Sigmoid colon (tissue), 7 donors: ENCODE measurements around the gene LIPK. TPM values are rescaled to one million over a fixed set of nuclear protein-coding genes. Genes with fewer than 3 reads are reported as not detected.
"Not testable (repeated sequence)": the region's sequence is repeated elsewhere in the genome, so short reads cannot be mapped to it uniquely, and the experiment has no call there.

Experiments used
- DNase-seq: peaks from one replicate; pipeline ENCODE4 v3.0.0-alpha.2; 2019
- H3K27ac ChIP-seq, 4 donors: fragments of 200-600 bp; sonication (generic); one replicate each; pipeline ENCODE4 v1.5.1; 2016 to 2019; ENCODE audit warnings: mild to moderate bottlenecking in 1 of 4
- H3K27me3 ChIP-seq, 3 donors: fragments of 200-600 bp; sonication (generic); one replicate each; pipeline ENCODE4 v1.5.1; 2019; ENCODE audit warnings: mild to moderate bottlenecking in 1 of 3
- H3K36me3 ChIP-seq, 4 donors: fragments of 200-600 bp; sonication (generic); one replicate each; pipeline ENCODE4 v1.5.1; 2016 to 2019
- H3K4me1 ChIP-seq, 4 donors: fragments of 200-600 bp; sonication (generic); one replicate each; pipeline ENCODE4 v1.5.1; 2017 to 2019
- H3K4me3 ChIP-seq, 4 donors: fragments of 200-600 bp; sonication (generic); one replicate each; pipeline ENCODE4 v1.5.1; 2017 to 2019; ENCODE audit warnings: mild to moderate bottlenecking in 2 of 4, moderate library complexity in 1 of 4
- H3K9me3 ChIP-seq, 4 donors: fragments of 200-600 bp in 3 of 4; sonication (generic) in 3 of 4; one replicate each; pipeline versions ENCODE4 v1.5.1 to v1.6.1; 2013 to 2019
- EP300 ChIP-seq, 4 donors: sonication (generic); formaldehyde crosslinking; IDR thresholded peaks; one replicate each; pipeline ENCODE4 v1.6.1; 2017; ENCODE audit warnings: antibody characterized with exemption in 4 of 4
- POLR2A ChIP-seq, 2 donors: fragments of 450-650 bp; IDR thresholded peaks; one replicate each; pipeline ENCODE4 v1.6.1; 2016; ENCODE audit warnings: antibody characterized with exemption in 2 of 2, mild to moderate bottlenecking in 2 of 2, moderate library complexity in 2 of 2
- POLR2AphosphoS5 ChIP-seq, 4 donors: sonication (generic); formaldehyde crosslinking; IDR thresholded peaks; one replicate each; pipeline ENCODE4 v1.6.1; 2017; ENCODE audit warnings: antibody characterized with exemption in 4 of 4
- WGBS, 2 donors: extraction: QIAGEN DNeasy Blood & Tissue Kit; methylation state at CpG; one replicate each; pipeline ENCODE4 v1.1.7; 2013; 5-methylcytosine and 5-hydroxymethylcytosine counted together
- intact Hi-C: fragments of 100-400 bp; cut with DNase I; formaldehyde crosslinking; loops from one replicate; pipeline ENCODE4 v1.15.1; 2023
- polyA plus RNA-seq, 3 donors: library from polyadenylated mRNA; stranded (reverse); fragments of 200-250 nt; gene quantifications; one replicate each; pipeline ENCODE4 v1.2.3, GENCODE V29; 2013
- total RNA-seq, 4 donors: library from RNA; depleted of rRNA; stranded (reverse); fragments of >200 nt; gene quantifications; one replicate each; pipeline ENCODE4 v1.1.0, GENCODE V29; 2016
- TF ChIP-seq, protein P1 (sequence below), 4 experiments: fragments of 450-650 bp in 3 of 4; fragments of 200-600 bp in 1 of 4; IDR thresholded peaks; one replicate each; pipeline ENCODE4 v1.5.1; 2016 to 2019; ENCODE audit warnings: antibody characterized with exemption in 4 of 4, mild to moderate bottlenecking in 3 of 4, moderate library complexity in 2 of 4
- donor health status: healthy with polysubstance abuse.
- donor health status: Bipolar disorder and iron deficiency.
- donor health status: healthy.

LIPK gene
- total and polyA plus RNA-seq, 7 donors, result not detected

DNA sequence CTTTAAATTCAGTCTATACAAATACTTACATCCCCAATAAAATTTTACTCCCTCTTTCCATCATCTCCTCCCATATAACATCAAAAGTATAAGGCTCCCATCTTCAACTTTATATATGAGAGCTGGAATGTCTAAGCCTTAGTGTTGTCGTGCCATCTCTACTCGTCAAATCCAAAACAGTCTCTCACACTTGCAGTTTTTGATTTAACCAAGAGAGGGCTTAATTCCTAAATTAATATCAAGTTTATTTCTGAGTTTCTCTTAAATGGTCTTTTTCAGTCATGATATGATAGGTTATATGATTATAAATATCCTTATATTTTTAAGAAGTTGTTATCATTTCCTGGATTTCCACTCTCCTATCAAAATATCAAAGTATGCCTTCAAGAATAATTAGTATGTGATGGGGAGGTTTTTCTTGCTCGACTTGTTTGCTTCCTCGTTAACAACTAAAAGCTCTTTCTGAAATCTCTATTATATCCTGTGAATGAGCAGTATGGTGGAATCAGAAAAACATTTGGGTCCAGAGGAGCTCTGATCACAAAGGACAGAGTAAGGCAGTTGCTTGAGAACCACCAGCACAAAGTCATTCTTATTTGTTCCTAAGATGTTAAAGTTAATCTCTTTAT lies 12.5 kb upstream of the LIPK start:
- TF ChIP-seq, protein P1, sequence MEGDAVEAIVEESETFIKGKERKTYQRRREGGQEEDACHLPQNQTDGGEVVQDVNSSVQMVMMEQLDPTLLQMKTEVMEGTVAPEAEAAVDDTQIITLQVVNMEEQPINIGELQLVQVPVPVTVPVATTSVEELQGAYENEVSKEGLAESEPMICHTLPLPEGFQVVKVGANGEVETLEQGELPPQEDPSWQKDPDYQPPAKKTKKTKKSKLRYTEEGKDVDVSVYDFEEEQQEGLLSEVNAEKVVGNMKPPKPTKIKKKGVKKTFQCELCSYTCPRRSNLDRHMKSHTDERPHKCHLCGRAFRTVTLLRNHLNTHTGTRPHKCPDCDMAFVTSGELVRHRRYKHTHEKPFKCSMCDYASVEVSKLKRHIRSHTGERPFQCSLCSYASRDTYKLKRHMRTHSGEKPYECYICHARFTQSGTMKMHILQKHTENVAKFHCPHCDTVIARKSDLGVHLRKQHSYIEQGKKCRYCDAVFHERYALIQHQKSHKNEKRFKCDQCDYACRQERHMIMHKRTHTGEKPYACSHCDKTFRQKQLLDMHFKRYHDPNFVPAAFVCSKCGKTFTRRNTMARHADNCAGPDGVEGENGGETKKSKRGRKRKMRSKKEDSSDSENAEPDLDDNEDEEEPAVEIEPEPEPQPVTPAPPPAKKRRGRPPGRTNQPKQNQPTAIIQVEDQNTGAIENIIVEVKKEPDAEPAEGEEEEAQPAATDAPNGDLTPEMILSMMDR (IDR thresholded peaks at IDR 0.05), result no peak
- TF ChIP-seq EP300 (IDR thresholded peaks at IDR 0.05) (no peak), POLR2AphosphoS5 (IDR thresholded peaks at IDR 0.05) (no peak), POLR2A (IDR thresholded peaks at IDR 0.05) (no peak)
- WGBS, 2 donors, result 45 to 62% methylated on average over 4 of the region's 4 CpGs
- H3K4me1 ChIP-seq, result no peaks in the 10 kb centered on the region
- H3K27ac ChIP-seq, result no peak overlapping the region
- no peak overlapping the region for H3K4me3 ChIP-seq
- H3K27me3 ChIP-seq, result no peaks in the 10 kb centered on the region
- H3K9me3 ChIP-seq, result no peaks in the 10 kb centered on the region
- no peak for DNase-seq
- no peaks in the 10 kb centered on the region for H3K36me3 ChIP-seq
- intact Hi-C loops, result no loop called here

DNA sequence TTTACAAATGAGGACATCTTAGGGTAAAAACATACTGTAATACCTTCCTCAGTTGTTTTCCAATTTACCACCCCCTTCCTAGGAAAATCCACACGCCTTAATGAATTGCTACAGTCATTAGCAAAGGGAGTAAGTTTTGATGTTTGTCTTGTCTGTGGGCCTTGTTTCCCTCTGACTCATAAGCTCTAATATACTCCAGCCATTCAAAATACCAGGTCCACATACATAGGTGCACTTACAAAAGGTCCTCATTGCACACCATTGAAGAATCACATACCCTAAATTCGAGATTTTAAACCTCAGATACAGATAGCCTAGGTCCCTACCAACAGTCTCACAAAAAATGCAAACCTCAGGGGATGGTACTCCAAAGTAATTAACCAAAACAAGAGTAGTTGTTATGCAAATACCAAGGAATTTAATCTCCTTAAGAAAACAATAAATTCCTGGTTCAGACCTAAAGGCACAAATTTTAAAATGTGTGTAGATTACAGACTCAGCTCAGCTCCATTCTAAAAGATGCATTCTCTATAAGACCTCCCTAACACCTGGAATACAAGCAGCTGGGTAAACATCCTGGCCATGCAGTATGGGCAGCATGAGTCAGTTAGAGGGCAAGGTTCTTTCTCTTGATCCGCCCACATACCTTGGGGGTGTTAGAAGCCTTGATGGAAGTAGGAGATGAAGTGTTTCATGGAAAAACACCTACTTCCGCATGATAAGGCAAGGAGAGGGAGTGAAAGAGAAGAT lies 3.0 kb upstream of the LIPK start:
- Histone ChIP-seq H3K27me3 (no peaks in the 10 kb centered on the region), H3K27ac (no peak overlapping the region), H3K4me1 (no peaks in the 10 kb centered on the region), H3K9me3 (no peaks in the 10 kb centered on the region), H3K36me3 (no peaks in the 10 kb centered on the region), H3K4me3 (no peak overlapping the region)
- intact Hi-C loops, result no loop called here
- DNase-seq, result no peak
- TF ChIP-seq POLR2AphosphoS5 (IDR thresholded peaks at IDR 0.05) (no peak), EP300 (IDR thresholded peaks at IDR 0.05) (no peak), POLR2A (IDR thresholded peaks at IDR 0.05) (no peak)
- TF ChIP-seq, protein P1 (IDR thresholded peaks at IDR 0.05), result no peak
- WGBS, 2 donors, result 20 to 65% methylated on average over 4 of the region's 4 CpGs

DNA sequence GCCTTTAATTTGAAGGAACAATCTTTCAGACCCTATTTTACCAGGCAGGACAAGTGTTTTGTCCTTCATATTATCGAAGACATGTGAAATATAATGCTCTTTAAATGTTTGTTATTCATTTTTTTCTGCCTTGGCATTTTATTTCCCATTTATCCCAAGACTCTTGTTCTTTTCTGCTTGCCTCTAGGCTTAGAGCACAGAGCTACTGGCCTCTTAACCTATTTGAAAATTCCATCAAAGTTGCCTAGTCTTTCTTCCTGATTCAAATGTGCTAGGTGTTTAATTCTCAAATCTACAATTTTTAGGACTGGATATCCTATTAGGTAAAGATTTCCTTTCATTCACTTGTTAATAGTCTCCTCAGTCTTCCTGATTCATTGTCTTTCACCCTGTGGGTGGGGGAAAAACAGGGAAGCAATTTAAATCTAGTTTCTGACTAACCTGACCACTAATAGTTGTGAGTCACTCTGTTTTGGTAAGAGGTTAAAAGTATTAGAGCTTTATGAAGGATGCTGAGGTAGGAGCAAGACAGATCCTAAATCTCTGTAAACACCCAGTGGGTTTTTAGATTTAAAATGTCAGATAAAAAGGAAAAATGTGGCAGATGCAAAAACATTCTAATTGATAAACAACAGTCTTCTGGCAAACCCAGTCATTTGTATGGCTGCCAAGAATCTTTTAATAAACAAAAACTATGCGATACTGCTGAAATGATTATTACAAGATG lies 1.5 kb downstream of the LIPK start:
- 41 to 64% methylated on average over 2 of the region's 2 CpGs for WGBS, 2 donors
- no peaks in the 10 kb centered on the region for H3K4me1 ChIP-seq
- H3K36me3 ChIP-seq, result no peaks in the 10 kb centered on the region
- H3K27me3 ChIP-seq, result no peaks in the 10 kb centered on the region
- TF ChIP-seq, protein P1 (IDR thresholded peaks at IDR 0.05), result no peak
- TF ChIP-seq POLR2A (IDR thresholded peaks at IDR 0.05) (no peak), EP300 (IDR thresholded peaks at IDR 0.05) (no peak), POLR2AphosphoS5 (IDR thresholded peaks at IDR 0.05) (no peak)
- DNase-seq, result no peak
- H3K9me3 ChIP-seq, result no peaks in the 10 kb centered on the region
- H3K27ac ChIP-seq, result no peak overlapping the region
- intact Hi-C loops, result no loop called here
- H3K4me3 ChIP-seq, result no peak overlapping the region

DNA sequence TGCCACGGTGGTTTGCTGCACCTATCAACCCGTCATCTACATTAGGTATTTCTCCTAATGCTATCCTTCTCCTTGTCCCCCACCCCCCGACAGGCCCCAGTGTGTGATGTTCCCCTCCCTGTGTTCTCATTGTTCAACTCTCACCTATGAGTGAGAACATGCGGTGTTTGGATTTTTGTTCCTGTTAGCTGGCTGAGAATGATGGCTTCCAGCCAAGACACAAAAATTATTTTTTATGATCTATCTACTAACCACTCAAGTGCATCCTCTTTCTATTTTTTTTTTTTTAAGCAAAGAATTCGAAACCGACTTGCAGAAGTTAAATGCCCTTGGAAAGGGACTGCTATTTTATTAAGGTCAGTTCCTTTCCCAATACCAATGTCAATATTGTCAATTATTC lies 3.3 kb downstream of the LIPK start:
- WGBS, 2 donors, result 45 to 70% methylated on average over 6 of the region's 6 CpGs
- H3K4me1 ChIP-seq, H3K36me3 ChIP-seq, H3K4me3 ChIP-seq, H3K27ac ChIP-seq, H3K9me3 ChIP-seq, H3K27me3 ChIP-seq, intact Hi-C loops, DNase-seq: not testable (repeated sequence)

DNA sequence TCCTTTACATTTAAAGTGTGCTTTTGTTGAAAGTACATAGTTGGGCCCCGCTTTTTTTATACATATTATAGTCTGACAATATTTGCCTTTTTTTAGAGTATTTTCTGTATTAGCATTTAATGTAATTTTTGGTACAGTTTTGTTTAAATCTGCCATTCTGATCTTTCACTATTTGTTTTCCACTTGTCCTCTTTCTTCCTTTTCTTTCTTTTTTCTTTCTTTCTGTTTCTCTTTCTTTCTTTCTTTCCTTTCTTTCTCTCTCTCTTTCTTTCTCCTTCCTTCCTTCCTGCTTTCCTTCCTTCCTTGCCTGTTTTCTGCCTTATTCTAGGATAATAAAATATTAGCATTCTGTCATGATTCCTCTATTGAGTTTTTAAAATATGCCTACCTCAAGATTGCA lies 9.5 kb downstream of the LIPK start:
- Histone ChIP-seq H3K4me3 (no peak overlapping the region), H3K9me3 (no peaks in the 10 kb centered on the region), H3K36me3 (no peaks in the 10 kb centered on the region), H3K27me3 (no peaks in the 10 kb centered on the region), H3K27ac (no peak overlapping the region), H3K4me1 (no peaks in the 10 kb centered on the region)
- WGBS, 2 donors, result 95 to 97% methylated on average over 1 of the region's 1 CpG
- no peak for DNase-seq
- TF ChIP-seq EP300 (IDR thresholded peaks at IDR 0.05), result no peak
- TF ChIP-seq, protein P1 (IDR thresholded peaks at IDR 0.05), result no peak
- TF ChIP-seq POLR2AphosphoS5 (IDR thresholded peaks at IDR 0.05), result no peak
- TF ChIP-seq POLR2A (IDR thresholded peaks at IDR 0.05), result no peak
- intact Hi-C loops, result no loop called here
